Cerebellar nuclear complex (tissue), 1 donor: ENCODE data around the gene HNRNPH3.
A peak's percentile ranks its signal among the peaks of the same experiment; 100 is the strongest.

Source experiments
- DNase-seq, 2 experiments: peaks; one replicate each; lab custom pipeline; 2025; lab: John Stamatoyannopoulos, UW

HNRNPH3 gene

DNA sequence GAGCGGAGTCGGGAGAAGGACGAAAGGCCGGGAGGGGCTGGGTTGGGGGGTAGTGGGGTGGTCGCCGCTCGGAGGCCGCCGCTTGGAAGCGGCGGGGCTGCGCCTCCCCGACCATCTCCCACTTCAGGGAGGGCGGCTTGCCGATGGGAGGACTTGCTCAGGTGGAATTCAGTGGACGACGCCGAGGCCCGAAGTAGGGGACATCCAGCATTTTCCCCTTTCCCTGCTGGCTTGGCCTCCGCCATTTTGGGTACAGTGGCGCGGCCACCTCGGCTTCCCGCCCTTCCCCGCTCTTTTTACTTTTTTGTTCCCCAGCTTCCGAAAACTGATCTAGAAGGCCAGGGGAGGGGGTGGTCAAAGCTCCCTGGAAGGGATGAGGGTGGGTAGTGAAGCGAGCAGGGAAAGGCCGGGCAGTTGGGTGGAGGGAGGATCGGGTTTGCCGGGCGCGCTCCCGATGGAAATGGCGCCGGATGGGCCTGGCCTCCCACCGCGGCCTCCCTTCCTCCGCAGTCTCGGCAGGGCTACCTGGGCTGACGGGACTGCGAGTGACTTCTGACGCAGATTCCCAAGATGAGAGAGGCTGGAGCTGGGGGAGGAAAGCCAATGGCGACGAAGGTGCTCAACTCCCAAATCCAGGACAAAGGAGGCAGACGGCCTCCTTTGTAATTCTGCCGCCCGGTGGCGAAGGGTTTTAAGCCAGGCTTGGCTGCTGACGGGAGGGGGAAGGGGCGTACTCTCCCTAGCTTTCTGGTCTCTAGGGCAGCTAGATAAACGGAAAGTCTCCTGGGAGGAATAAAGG, 594 bp downstream of the HNRNPH3 start, which contains the start of gene PBLD:
Gene PBLD, minus strand, starts transcription at position 670 of the 799 bp plus-strand sequence. CDS start 26,084 bp downstream, outside the sequence.
- peak in 1 of 2 experiments; percentile 53 for DNase-seq

DNA sequence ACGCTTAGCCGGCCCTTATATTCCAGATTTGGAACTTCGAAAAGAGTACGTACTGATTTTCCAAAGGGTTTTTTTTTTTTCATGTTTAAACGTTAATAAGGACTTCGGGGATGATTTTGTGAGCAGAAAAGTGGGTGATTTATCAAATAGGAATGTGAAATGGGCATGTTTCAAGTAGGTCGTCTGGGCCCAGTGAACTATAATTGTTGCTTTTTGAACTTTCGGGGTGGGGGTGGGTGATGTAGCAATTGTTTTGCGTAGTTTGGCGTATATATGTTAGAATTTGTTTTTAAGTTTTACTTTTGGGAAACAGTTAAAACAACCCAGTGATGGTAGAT, 1.2 kb downstream of the HNRNPH3 start:
- no peak for DNase-seq

DNA sequence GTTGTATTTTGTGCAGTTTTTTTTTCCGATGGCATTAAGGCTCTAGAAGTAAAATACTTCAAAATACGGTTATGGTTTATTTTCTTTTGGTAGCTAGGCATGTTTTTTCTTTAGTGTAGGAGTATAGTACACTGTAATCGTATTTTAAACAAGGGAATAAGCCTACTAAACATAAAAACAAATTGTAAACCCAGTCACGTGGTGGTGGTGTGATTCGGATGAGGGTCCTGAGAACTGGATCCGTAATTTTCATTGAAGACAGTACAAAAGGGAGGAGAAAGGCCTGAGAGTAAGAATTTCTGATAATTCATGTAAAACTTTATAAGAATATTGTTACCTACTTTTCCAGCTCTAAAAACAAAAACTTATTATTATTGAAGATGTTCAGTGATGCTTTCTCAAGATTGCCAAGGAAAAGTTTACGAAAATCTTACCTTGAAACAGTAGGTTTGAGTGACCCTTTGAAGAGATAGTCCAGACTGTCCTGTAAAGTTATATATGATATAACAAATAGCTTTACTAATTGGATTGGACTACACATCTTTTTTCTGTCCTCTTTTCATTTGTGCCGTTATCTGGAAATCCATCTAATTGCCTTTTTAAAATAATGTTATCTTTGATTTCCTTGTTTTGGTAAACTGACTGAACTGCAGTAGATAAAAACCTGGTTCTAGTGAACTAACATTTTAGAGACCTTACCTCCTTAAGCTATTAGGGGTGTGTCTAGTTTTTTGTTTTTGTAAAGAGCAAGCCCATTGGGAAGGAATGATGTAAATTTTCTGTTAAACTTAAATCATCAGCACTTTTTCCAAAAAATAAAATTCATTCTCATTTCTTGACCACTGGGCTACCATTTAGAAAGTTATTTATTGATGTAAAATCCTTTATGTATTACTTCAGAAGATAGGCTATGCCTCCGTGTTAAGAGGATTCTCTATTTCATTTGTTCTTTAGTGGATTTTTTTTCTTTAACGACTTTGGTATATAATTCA, 1.9 kb downstream of the HNRNPH3 start:
- no peak for DNase-seq

DNA sequence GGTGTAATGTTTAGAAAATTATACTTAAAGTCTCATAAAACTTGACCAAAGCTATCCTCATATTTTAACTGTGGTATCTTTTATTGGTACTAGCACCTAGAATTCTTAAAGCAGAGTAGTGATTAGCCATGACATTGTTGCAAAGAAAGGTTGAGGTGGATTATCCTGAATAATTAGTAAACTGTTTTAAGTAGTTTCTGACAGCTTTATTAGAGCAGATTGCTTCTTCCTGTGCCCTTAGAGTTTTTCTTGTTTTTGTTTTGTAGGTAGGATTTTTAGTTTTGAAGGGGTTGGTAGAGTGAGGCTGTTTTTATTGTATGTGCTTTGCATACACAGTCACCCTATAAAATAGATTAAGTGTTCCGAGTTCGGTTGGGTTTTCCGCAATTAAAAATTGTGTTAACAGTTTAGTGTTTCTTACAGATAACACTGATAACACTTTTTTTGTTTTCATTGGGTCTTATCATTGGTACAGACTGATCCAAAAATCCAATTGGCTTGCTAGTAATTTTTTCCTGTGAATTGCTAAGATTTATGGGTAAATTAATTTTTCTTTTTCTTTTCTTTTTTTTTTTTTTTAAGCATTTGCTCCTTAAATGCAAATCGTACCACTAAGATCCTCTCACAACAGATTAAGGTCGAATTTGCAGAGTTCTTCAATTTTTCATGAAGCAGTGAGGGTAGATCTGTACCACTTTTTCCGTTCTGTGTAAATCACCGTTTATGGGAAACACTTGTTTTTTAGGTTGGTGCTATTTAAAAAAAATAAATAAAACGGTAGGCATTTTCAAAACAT, 3.0 kb downstream of the HNRNPH3 start:
- DNase-seq: no peak

DNA sequence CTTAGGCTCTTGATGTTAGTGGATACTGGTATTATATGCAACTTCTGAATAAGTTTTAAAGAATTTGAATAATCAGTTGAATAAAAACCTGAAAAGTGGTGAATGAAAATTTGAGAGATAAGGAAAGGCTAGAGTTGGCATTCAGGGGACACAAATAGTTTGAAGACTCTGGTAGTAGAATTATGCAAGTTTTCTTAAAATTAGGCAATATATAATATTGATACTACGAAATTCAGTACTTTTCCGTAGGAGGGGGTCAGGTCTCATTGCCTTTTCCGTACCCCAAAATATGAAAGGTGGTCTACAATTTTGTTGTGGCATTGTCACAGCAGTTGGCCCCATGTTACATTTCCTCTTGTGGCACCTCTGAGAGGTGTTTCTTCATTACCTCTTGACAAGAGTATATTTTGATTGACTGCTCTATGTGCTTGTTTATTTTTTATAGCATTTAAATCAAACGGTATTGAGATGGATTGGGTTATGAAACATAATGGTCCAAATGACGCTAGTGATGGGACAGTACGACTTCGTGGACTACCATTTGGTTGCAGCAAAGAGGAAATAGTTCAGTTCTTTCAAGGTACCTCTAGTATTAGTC, 5.0 kb downstream of the HNRNPH3 start:
- DNase-seq: no peak

DNA sequence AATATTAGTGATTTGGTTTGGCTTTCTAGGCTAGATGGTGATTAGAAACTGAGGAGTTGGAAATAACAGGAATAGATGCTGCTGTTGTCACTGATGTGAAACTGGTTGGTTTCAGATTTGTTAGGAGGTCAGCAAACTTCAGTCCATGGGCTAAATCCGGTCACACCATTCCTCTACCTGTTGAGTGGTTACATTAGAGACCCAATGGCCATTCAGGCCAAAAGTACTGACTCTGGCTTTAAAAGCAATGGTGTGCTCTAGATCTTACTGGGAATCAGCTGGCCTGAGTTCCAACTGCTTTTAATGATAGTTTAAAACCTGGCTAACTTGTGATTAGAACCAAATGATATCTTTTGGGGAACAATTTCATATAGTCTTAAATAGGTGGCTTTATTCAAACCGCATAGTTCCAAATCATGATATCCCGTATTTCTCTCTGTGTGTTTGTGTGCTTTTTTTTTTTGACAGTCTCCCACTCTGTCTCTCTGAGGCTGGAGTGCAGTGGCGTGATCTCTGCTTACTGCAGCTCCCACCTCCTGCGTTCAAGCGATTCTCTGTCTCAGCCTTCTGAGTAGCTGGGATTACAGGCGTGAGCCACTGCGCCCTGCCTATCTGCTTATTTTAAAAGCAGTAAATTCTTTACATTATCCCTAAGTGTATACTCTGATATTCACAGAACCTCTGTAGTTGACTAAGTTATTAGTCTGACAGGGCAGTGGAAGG, 8.7 kb downstream of the HNRNPH3 start:
- DNase-seq: no peak

DNA sequence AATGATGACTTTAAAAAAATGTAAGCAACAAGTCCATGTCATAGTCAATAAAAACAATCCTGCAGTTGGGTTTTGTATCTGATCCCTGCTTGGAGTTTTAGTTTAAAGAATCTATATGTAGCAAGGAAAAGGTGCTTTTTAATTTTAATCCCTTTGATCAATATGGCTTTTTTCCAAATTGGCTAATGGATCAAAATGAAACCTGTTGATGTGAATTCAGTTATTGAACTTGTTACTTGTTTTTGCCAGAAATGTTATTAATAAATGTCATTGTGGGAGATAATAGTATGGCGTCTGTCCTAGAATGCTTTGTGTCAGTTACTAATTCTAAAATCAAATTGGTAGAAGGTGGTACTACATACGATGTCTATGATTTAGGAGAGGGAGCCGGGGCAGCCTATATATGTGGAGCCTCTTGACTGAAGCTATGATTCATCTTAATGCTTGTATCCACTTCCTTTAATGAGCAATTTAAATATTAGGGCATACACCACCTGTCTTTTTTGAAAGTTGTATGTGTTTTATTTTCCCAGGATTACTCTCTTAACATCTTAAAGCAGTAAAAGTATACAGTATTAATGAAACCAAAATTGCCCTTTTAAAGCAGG, 11.1 kb downstream of the HNRNPH3 start:
- no peak for DNase-seq

DNA sequence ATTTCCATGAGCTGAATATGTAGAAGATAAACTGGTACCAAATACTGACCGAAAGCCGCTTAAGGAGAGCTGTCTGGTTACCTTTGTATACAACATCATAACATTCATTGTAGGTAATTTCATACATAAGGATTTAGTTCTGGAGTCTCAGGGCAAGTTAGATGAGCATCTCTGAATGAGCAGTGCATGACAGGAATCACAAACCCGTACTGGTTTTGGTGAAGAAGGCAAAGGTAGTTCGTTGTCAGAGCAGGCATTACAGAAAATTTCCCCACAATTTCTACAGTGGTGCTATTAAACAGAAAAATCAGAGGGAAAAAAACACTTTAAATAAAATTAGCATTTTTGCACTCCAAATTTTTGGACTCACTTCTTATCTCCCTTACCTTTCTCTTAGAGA, 13.8 kb downstream of the HNRNPH3 start:
- no peak for DNase-seq

DNA sequence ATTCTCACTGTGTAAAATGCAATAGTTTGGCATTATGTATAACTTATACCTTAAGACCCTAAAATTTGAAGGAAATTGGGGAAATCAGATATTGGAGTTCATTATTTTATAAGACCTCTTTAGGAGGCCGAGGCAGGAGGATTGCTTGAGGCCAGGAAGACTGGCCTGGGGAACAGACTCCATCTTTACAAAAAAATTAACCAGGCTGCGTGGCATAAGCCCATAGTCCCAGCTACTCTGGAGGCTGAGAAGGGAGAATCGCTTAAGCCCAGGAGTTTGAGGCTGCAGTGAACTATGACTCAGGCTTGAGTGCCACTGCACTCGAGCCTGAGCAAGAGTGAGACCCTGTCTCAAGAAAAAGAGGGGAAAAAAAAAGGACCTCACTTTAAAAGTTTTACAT, 14.9 kb downstream of the HNRNPH3 start:
- no peak for DNase-seq

DNA sequence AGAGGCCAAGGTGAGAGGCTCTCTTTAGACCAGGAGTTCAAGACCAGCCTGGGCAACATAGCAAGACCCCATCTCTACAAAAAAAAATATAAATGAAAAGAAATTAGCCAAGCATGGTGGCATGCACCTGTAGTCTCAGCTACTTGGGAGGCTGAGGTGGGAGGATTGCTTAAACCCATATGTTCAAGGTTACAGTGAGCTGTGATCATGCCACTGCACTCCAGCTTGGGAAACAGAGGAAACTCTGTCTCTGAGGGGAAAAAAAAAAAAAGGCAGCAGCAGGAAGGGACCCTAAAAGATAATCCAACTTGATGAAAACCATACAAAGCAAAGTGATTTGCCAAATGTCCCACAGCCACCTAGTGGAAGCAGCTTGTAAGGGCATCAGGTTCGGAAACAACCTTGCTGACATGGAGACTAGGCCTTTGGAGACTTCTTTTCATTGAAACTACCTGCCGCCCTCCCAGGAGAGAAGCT, 16.4 kb downstream of the HNRNPH3 start:
- no peak for DNase-seq

DNA sequence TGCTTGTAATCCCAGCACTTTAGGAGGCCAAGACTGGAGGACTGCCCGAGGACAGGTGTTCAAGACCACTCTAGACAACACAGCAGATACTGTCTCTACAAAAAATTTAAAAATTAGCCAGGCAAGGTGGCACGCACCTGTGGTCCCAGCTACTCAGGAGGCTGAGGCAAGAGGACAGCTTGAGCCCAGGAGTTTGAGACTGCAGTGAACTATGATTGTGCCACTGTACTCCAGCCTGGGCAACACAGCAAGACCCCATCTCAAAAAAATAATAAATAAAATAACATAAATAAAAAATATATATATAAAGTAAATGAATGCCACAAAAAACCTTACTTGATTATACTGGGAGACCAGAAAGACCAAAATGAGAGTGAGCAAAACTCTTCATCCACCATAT, 21.7 kb downstream of the HNRNPH3 start:
- DNase-seq: no peak

DNA sequence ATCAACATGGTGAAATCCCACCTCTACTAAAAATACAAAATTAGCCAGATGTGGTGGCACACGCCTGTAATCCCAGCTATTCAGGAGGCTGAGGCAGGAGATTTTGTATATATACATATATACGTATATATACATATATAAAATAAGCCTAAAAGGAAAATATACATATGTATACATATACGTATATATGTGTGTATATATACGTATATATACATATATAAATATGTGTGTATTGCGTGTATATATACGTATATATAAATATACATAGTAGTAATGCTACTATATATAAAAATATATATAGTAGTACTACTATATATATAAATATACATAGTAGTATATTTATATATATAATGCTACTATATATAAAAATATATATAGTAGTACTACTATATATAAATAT, 27.3 kb downstream of the HNRNPH3 start:
- DNase-seq: no peak

DNA sequence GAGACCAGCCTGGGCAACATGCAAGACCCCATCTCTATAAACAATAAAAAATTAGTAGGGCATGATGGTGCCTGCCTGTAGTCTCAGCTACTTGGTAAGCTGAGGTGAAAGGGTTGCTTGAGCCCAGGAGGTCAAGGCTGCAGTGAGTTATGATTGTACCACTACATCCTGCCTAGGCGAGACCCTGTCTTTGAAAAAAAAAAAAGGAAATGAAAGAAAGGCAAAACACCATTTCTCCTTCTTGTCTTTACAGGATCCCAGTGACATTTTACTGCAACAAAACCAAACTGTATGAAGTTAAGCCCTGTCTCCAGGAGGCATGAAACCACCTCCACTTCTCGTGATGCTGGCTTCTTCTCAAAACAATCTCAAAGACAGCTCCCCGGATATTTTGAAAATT, 30.7 kb downstream of the HNRNPH3 start:
- DNase-seq: no peak

DNA sequence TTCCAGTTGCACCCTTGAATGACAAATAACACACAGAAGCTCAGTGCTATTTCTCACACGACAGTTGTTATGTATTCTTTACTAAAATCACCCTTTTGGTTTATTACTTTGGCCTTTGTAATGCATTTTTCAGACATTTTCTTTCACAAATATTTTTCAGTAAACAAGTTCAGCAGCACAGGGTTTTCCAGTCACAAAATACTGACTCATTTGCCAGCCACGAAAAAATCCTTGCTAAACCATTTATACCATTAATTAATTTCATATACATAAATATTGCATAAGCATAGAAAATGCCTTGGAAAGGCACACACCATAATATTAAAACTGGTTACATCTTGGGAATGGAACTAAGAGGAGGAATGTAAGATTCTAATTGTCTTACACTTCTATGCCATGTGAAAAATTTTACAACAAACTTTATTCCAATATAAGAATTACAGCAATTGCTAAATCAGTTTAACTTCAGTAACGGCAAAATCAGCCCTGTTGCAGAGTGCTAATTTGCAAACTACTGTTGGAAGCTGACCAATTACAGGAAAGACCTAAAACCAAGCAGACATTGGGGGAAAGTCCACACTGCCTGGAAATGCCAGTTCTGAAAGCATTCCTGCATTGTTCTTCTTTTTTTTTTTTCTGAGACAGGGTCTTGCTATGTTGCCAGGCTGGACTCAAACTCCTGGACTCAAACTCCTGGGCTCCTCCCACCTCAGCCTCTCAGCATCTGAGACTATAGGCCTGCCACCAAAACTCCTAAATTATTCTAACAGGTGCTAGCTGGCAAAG, 32.4 kb downstream of the HNRNPH3 start:
- no peak for DNase-seq

DNA sequence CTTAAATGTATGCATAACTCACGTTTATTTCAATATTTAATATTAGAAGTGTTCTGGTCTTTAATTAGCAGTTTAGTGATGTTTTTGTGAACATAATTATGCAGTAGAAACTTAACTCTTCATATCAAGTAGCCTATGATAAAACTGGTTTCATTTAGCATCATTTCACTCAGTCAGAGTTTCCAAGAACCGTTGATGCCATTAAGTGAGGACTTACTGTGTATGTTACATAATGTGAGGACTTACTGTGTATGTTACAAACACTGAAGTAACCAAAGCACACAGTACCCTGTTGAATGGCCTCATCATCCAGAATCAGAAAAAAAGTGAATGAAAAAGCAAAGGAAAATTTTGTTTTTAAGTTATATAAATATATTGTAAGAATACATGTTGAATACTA, 33.7 kb downstream of the HNRNPH3 start:
- no peak for DNase-seq

DNA sequence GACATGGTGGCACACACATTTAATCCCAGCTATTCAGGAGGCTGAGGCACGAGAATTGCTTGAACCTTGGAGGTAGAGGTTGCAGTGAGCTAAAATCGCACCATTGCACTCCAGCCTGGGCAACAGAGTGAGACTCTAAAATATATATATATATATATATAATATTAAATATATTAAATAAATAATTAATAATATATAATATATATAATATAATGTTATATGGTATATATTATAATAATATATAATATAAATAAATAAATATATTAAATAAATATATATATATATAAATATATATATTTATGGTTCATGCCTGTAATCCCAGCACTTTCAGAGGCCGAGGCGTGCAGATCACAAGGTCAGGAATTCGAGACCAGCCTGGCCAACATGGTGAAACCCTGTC, 34.7 kb downstream of the HNRNPH3 start:
- no peak for DNase-seq

DNA sequence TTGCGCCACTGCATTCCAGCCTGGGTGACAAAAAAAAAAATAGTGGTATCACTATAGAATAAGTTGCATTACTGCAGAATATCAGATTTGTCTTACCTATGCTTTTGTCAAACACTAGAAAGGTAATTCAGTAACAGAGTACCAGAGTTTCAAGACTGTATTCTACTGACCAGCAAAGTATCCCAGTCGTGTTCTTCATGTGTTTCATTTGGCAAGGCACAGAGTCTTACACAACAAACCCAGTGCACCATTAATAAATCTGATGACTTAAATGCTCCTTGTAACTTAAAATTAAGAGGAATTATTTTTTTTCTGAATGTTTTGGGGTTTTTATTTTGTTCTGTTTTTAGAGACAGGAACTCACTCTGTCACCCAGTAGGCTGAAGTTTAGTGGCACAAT, 35.3 kb downstream of the HNRNPH3 start:
- no peak for DNase-seq

DNA sequence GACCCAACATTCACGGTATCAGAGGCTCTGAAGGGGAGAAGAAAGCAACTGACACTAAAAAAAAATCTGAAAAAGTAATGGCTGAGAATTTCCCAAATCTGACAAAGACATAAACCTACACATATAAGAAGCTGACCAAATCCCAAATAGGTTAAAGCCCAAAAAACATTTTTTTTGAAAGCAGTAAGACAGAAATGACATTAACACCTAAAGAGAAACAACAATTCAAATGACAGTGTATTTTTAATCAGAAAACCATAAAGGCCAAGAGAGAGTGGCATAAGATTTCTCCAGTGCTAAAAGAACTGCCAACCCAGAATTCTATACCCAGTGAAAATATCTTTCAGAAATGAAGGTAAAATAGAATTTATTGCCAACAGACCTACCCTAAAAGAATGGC, 39.7 kb downstream of the HNRNPH3 start:
- DNase-seq: no peak

DNA sequence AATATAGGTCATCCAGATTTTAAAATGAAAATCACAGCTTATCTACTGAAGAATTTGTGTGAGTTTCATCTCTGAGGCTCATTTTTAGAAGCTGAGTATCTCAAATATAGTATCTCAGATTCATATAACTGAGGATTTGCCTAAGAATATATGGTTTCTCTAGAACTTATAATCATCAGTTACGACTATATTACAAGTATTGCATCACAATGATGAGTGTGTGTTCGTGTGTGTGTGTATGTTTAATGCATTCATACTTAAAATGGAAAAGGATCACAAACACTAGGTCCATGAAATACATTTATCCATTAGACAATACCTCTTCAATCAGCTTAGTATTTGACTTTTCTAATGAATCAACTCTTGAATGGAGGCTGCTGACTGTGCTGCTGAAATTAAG, 53.9 kb downstream of the HNRNPH3 start:
- no peak for DNase-seq
